ENCODE data around the gene ZNF592.

ZNF592 gene

DNA sequence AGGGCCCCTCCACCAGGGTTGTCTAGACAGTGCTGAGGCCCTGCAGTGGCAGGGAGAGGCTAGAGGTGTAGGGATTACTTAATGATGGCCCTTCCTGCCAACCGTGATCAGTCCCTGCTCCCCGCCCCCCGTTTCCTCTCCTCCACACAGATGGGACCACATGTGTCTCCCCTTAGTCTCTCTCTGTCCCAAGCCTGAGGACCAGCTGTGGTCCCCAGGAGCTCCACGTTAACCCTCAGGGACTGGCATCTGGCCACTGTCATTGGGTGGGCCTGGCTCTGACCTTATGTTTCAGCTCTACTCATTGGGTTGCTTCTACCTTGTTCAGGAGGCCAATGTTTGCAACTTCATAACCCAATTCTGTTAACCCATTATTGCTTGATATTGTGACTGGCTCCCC is 62.8 kb downstream of the ZNF592 start:
- DNase-seq, result no peak

DNA sequence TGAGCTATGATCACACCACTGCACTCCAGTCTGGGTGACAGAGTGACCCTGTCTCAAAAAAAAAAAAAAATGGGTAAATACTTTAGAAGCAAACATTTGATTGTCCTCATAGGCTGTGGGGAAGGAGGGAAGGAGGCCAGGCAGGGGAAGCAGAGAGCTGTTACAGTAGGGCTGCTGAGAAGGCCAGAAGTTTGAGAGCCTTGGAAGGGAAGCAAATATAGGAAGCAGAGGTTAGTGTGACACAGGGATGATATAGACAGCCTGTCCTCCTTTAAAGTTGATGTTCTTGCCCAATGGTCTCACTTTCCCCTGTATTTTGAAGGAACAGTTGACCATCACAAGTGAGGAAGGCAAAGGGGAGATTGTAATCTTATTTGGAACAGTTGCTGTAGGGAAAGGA is 63.4 kb downstream of the ZNF592 start:
- DNase-seq, result no peak

DNA sequence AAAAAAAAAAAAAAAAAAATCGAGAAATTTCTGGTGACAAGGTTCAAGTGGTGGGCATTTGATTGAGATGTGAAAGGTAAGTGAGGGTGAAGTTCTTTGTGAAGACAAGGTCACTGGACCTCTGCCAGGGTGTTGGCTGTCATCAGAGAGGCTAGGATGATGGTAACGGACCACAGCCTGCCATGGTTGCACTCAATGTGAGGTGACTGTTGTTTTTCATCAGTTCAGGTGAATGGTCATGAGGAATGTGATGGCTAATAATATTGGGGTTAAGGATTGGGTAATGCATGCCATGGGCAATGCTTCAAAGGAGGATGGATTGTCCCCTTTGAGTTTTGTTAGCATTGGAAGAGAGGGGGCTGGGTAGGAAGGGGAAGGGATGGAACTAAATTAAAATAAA is 64.5 kb downstream of the ZNF592 start:
- no peak for DNase-seq

DNA sequence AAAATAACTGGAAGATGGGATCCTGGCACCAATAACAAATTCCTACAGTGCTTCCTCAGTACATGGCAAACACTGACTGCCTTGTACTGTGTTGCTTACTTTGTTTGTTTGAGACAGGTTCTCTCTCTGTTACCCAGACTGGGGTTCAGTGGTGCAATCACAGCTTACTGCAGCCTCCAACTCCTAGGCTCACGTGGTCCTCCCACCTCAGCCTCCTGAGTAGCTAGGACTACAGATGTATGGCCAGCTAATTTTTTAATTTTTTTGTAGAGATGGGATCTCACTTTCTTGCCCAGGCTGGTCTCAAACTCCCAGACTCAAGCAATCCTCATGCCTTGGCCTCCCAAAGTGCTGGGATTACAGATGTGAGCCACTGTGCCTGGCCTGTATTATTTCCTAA is 65.0 kb downstream of the ZNF592 start:
- no peak for DNase-seq

DNA sequence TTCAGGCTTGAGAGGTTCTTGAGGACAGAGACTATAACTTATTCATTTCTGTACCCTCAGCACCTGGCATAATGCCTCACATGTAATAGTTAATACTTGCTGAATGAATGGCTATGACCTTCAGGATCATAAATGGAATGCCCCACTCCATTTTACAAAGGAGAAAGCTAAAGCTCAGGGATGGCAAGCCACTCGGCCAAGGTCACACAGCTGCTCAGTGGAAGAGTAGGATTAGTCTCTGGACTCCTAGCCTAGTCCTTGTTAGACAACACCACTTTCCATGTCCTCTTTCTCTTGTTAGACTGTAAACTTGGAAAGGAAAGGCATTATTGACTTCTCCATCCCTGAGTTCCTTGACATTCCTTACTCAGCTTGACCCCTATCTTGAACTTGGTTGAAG is 65.5 kb downstream of the ZNF592 start:
- DNase-seq, result no peak

GRCh38 chr15:84814916-84815315 is 66.5 kb downstream of the ZNF592 start:
- no peak for DNase-seq

DNA sequence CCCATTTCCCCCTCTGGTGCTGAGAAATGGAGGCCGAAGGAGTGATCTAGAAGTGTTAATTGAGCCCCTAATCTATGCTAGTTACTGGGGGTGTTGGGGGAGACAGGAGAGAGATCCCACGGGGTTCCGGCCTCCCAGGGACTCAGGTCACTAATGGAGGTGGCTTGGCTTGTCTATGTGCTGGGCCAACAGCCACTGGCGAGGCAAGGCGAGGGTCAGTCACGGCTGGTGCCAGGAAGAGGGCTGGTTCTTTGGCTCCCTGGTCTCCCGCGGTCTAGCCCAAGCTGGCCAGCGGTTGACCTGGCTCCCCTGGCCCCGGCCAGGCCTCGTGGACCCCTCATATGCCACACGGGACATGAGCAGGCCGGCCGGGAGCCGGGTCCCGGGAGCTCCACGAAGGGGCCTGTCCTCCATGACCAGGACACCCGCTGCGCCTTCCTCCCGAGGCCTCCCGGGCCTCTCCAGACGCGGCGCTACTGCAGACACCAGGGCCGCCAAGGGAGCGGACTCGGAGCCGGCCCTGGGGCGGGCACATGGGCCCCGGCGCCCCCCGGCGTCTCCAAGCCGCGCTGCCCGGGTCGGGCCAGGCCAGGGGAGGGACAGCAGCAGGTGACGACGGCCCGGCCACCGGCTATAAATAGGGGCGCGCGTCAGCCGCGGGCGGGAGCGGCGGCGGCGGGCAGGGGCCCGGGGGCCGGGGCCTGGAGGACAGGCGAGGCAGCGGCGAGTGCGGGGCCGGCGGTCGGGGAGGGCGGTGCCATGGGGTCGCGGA is 68.5 kb downstream of the ZNF592 start, which contains the start of gene ALPK3:
TSS of gene ALPK3 (plus strand) at position 663 of the 772 bp plus-strand sequence. CDS start at position 760, 97 bp downstream.
- DNase-seq, result no peak

GRCh38 chr15:84817466-84818081 is 69.2 kb downstream of the ZNF592 start:
- no peak for DNase-seq

DNA sequence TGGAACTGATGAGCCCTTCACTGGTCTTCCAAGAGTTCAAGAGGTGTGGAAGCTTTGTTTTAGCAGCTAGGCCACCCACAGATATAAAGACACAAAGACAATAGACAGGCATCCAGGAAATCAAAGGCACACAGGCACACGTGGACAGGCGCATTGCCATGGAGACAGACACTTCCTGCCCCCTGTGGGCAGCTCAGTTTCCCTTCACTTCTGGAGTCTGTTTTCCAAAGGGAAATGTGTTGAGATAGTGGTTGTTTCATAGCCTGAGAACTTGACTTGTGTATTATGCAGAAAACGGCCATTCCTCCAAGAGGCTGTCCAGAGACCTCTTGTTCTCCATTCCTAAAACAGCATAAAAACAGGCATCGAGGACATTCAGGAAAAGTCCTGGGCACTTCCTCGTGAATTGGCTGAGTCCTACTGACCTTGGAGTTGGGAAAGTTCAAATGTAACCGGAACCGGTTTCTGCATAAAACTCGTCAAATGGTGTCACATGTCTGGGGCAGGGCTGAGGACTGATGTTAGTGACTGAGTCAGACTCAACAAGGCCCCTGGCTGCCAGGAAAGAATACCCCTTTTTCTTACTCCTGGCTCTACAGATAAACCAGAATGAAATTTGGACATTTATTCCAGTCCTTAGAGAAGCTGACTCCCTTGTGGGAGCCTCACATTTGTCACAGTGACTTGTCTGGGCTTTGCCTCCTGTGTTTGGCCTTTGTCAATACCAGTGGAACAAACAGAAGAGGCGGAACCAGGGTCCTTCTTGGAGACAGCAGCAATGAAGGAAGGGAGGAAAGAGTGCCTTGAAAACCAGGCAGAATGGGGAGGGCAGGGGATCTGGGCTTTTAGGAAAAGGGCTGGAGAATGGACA is 70.1 kb downstream of the ZNF592 start:
- no peak for DNase-seq

- DNase-seq, result no peak
These were observed 70.9 kb downstream of the ZNF592 start for GRCh38 chr15:84819291-84819768.

GRCh38 chr15:84819791-84820190 is 71.4 kb downstream of the ZNF592 start:
- DNase-seq, result no peak

DNA sequence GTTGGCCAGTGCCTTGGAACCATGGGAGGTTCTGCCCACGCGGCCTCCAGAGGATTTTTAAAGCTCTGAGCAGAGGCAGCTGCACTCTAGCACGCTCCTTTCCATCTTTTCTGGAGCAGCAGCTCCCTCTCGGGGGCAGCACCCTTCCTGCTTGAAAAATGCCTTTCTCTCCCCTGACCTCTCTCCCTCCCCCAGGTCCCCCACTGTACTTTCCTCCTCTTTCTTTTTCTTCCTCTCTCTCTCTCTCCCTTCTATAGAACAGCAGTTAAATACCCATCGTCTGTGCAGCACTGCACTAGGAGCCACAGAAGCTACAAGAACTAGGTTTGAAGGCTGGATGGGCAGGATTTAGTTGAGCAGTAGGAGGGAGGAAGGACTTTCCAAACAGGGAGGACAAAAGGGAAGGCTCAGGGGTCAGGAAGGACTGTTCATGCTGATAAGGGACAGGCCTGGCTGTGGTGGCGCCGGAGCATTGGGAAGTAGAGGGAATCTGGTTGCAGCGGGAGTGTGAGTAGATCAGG is 73.2 kb downstream of the ZNF592 start:
- no peak for DNase-seq

- DNase-seq, result no peak
These were observed 74.4 kb downstream of the ZNF592 start for GRCh38 chr15:84822653-84823281.

- DNase-seq, result no peak
These were observed 75.0 kb downstream of the ZNF592 start for GRCh38 chr15:84823282-84823878.

- no peak for DNase-seq
These were observed 76.0 kb downstream of the ZNF592 start for GRCh38 chr15:84824260-84825007.

GRCh38 chr15:84826369-84826823 is 78.0 kb downstream of the ZNF592 start:
- DNase-seq, result no peak

- no peak for DNase-seq
These were observed 78.9 kb downstream of the ZNF592 start for GRCh38 chr15:84827246-84827645.

DNA sequence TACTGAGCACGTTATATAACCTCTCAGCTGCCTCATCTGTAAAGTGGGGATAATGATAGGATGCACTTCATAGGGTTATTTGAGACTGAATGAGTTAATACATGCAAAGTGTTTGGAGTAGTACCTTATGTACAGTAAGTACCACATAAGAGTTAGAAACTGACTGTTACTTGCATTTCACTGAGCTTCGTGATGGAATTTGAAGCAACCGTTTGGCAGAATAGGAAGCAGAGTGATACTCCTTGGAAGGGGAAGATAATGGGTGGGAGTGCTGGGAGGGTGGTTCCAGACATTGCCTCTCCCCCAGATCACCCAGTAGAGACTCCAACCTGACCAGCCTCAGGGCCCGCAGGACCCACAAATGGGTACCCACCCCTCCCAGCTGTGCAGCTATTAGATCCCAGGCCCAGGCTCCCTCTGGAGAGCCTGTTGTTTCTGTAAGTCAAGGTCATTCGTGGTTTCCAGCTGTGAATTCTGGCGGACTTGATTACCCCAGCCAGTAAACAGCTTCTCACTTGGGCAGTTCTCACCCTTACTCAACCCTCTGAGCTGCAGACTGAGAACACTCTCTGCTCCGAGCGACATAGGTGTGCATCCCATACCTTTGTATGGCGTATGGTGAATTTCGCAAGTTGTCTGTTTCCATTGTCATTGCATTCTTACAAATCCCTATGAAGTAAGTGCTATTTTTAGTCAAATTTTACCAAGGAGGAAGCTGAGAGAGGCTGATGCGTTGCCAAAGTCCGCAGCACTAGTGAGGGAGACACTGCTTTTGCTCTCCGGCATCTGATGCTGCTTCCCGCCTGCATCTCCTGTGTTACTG is 79.9 kb downstream of the ZNF592 start:
- no peak for DNase-seq

- no peak for DNase-seq
These were observed 81.0 kb downstream of the ZNF592 start for GRCh38 chr15:84829428-84829827.

DNA sequence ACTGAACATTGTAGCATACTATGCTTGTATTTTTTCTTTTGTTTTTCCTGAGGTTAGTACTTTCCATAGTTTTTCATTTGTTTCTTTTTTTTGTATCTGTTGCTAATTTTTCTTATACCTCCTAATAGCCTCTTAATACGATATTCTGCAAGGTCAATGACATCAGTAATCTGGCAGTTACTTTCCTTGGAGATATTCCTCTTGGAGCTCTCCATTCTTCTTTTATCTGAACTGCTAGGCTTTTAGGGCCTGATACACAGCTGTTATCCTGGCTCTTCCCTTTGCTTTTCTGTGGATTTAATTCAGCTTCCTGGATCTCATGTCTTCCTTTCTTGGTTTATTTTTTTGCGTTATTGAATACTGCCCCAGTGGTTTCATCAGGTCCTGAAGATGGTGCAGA is 81.6 kb downstream of the ZNF592 start:
- no peak for DNase-seq

- no peak for DNase-seq
These were observed 82.6 kb downstream of the ZNF592 start for GRCh38 chr15:84831028-84831427.

All from NCI-H446 treated with DMSO at 0.1 percent for 48 hours (cell line).